22Rv1 (cell line): ENCODE data around the gene RECQL.

Source experiments
- CTCF ChIP-seq: fragments of 450-650 bp; IDR thresholded peaks from 2 replicates; pipeline ENCODE4 v1.5.1; 2017; ENCODE audit warnings: mild to moderate bottlenecking
- ZFX ChIP-seq: fragments of 450-650 bp; IDR thresholded peaks from 2 replicates; pipeline ENCODE4 v1.6.1; 2017; ENCODE audit warnings: antibody characterized with exemption, borderline replicate concordance

DNA sequence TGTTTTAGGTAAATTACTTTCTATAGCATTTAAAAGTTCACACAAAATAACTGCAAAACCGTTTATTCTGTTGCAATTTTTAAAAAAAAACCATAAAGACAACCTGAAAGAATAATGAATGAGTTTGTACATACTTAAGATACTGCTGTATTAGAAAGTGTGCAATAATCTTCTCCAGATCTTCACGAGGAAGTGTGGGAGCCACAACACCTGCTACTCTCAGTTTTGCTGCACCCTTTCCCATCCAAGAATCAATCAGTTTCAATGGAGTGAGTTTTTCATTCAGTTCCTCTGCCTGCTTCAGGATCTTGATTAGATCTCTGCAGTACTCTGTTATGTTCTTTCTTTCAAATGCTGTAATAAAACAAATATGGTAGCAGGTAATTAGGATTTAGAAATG is 30.1 kb downstream of the RECQL start:
- TF ChIP-seq CTCF (no peak), ZFX (no peak)
